HEK293 (cell line): ENCODE data around the gene BHMT.

Experiments
- CTCF ChIA-PET: fragments of 350-600 bp; formaldehyde crosslinking; extraction: SDS; loops from one replicate; lab custom pipeline; 2021; ENCODE audit warnings: antibody characterized with exemption; lab: Yijun Ruan, JAX
- POLR2A ChIA-PET: fragments of 300-600 bp; formaldehyde crosslinking; extraction: SDS; loops from one replicate; lab custom pipeline; 2020; ENCODE audit warnings: antibody characterized with exemption, inconsistent platforms; lab: Yijun Ruan, JAX
- H3K27ac ChIP-seq: fragments of 200-500 bp; sonication (Bioruptor generic); 2 replicates; pipeline ENCODE4 v1.5.1; 2014; ENCODE audit warnings: low read depth, low read length, control low read depth, inconsistent platforms; ENCODE audit errors: extremely low read depth
- H3K36me3 ChIP-seq, 2 experiments: fragments of 200-500 bp in 1 of 2; sonication (Bioruptor generic) in 1 of 2; 1 replicate in 1 of 2; 2 replicates in 1 of 2; pipeline ENCODE4 v1.5.1; 2014 to 2017; ENCODE audit warnings: inconsistent platforms in 2 of 2, low read length in 2 of 2; ENCODE audit not compliant: control insufficient read depth in 2 of 2, insufficient read depth in 1 of 2
- H3K4me1 ChIP-seq: fragments of 200-500 bp; sonication (Bioruptor generic); 2 replicates; pipeline ENCODE4 v1.5.1; 2014; ENCODE audit warnings: mild to moderate bottlenecking, low read length, inconsistent platforms; ENCODE audit not compliant: control insufficient read depth, insufficient read depth
- H3K4me3 ChIP-seq: 2 replicates; pipeline ENCODE4 v1.5.1; 2011; ENCODE audit warnings: low read depth, mild to moderate bottlenecking, control low read depth, low read length, moderate library complexity
- H3K9me3 ChIP-seq: fragments of 200-500 bp; sonication (Bioruptor generic); 2 replicates; pipeline ENCODE4 v1.5.1; 2014; ENCODE audit warnings: low read depth, low read length, inconsistent platforms; ENCODE audit not compliant: control insufficient read depth, insufficient read depth
- INSM2 ChIP-seq: fragments of 450-650 bp; formaldehyde crosslinking; IDR thresholded peaks from 2 replicates; pipeline ENCODE4 v1.5.1; 2016; ENCODE audit warnings: missing biosample characterization, missing genetic modification characterization
- KLF1 ChIP-seq: fragments of 450-650 bp; formaldehyde crosslinking; IDR thresholded peaks from 2 replicates; pipeline ENCODE4 v1.5.1; 2016; ENCODE audit warnings: missing biosample characterization, missing genetic modification characterization
- PBX3 ChIP-seq: sonication (generic); formaldehyde crosslinking; IDR thresholded peaks from 2 replicates; pipeline ENCODE4 v1.8.1; 2022; ENCODE audit warnings: mild to moderate bottlenecking, moderate library complexity, missing genetic modification reagents
- PRDM10 ChIP-seq: fragments of 450-650 bp; formaldehyde crosslinking; IDR thresholded peaks from 2 replicates; pipeline ENCODE4 v1.5.1; 2016; ENCODE audit warnings: missing biosample characterization, missing genetic modification characterization
- SCRT1 ChIP-seq: fragments of 450-650 bp; formaldehyde crosslinking; IDR thresholded peaks from 2 replicates; pipeline ENCODE4 v1.5.1; 2016; ENCODE audit warnings: missing biosample characterization, missing genetic modification characterization, borderline replicate concordance
- SETDB1 ChIP-seq: IDR thresholded peaks from one replicate; pipeline ENCODE4 v1.6.1; 2017; ENCODE audit warnings: mild to moderate bottlenecking, low read length, moderate library complexity, mixed read lengths; ENCODE audit not compliant: insufficient read length
- ZFP69B ChIP-seq: fragments of 450-650 bp; formaldehyde crosslinking; IDR thresholded peaks from 2 replicates; pipeline ENCODE4 v1.5.1; 2016; ENCODE audit warnings: missing biosample characterization, missing genetic modification characterization
- ZNF157 ChIP-seq: fragments of 450-650 bp; formaldehyde crosslinking; IDR thresholded peaks from 2 replicates; pipeline ENCODE4 v1.5.1; 2016; ENCODE audit warnings: missing biosample characterization, missing genetic modification characterization
- ZNF239 ChIP-seq: fragments of 450-650 bp; formaldehyde crosslinking; IDR thresholded peaks from 2 replicates; pipeline ENCODE4 v1.5.1; 2016; ENCODE audit warnings: missing biosample characterization, missing genetic modification characterization
- ZNF248 ChIP-seq: fragments of 450-650 bp; formaldehyde crosslinking; IDR thresholded peaks from 2 replicates; pipeline ENCODE4 v1.5.1; 2017; ENCODE audit warnings: missing biosample characterization, missing genetic modification characterization
- ZNF423 ChIP-seq: fragments of 450-650 bp; formaldehyde crosslinking; IDR thresholded peaks from 2 replicates; pipeline ENCODE4 v1.5.1; 2016; ENCODE audit warnings: missing biosample characterization, missing genetic modification characterization
- ZNF521 ChIP-seq: fragments of 450-650 bp; formaldehyde crosslinking; IDR thresholded peaks from 2 replicates; pipeline ENCODE4 v1.5.1; 2017; ENCODE audit warnings: missing biosample characterization, mild to moderate bottlenecking, missing genetic modification characterization
- ZNF623 ChIP-seq: fragments of 450-650 bp; formaldehyde crosslinking; IDR thresholded peaks from 2 replicates; pipeline ENCODE4 v1.5.1; 2016; ENCODE audit warnings: missing biosample characterization, missing genetic modification characterization
- ZNF626 ChIP-seq: fragments of 450-650 bp; sonication (Bioruptor Pico); formaldehyde crosslinking; IDR thresholded peaks from 2 replicates; pipeline ENCODE4 v1.5.1; 2018; ENCODE audit warnings: missing biosample characterization, missing genetic modification characterization, inconsistent platforms
- ZNF785 ChIP-seq: fragments of 450-650 bp; formaldehyde crosslinking; IDR thresholded peaks from 2 replicates; pipeline ENCODE4 v1.5.1; 2016; ENCODE audit warnings: missing biosample characterization, missing genetic modification characterization
- ZNF791 ChIP-seq: fragments of 450-650 bp; formaldehyde crosslinking; IDR thresholded peaks from 2 replicates; pipeline ENCODE4 v1.5.1; 2016; ENCODE audit warnings: missing biosample characterization, missing genetic modification characterization
- ZSCAN4 ChIP-seq: fragments of 450-650 bp; formaldehyde crosslinking; IDR thresholded peaks from 2 replicates; pipeline ENCODE4 v1.5.1; 2017; ENCODE audit warnings: missing biosample characterization, missing genetic modification characterization
- TF ChIP-seq, protein P1 (sequence below): fragments of 450-650 bp; formaldehyde crosslinking; IDR thresholded peaks from 2 replicates; pipeline ENCODE4 v1.5.1; 2016; ENCODE audit warnings: missing biosample characterization, missing genetic modification characterization
- TF ChIP-seq, protein P2 (sequence below): fragments of 450-650 bp; formaldehyde crosslinking; IDR thresholded peaks from 2 replicates; pipeline ENCODE4 v1.5.1; 2016; ENCODE audit warnings: missing biosample characterization, missing genetic modification characterization, borderline replicate concordance
- TF ChIP-seq, protein P3 (sequence below): fragments of 450-650 bp; IDR thresholded peaks from 2 replicates; pipeline ENCODE4 v1.5.1; 2018; ENCODE audit warnings: missing biosample characterization, mild to moderate bottlenecking, missing genetic modification characterization

BHMT gene

GRCh38 chr5:79081779-79082178 is 29.8 kb upstream of the BHMT start:
- H3K4me3 ChIP-seq = no peak overlapping the region
- H3K9me3 ChIP-seq = no peaks in the 10 kb centered on the region
- ChIA-PET CTCF (interaction anchor here (0.6 kb wide), 1 partner anchor 781 kb away, joined by 6 read pairs; no protein-coding TSS in a partner anchor), POLR2A (no interaction called here)
- H3K4me1 ChIP-seq = no peaks in the 10 kb centered on the region
- no peak for TF ChIP-seq ZNF248 (tag by site-specific recombination)
- TF ChIP-seq KLF1 (tag by site-specific recombination) = no peak
- TF ChIP-seq, protein P1, sequence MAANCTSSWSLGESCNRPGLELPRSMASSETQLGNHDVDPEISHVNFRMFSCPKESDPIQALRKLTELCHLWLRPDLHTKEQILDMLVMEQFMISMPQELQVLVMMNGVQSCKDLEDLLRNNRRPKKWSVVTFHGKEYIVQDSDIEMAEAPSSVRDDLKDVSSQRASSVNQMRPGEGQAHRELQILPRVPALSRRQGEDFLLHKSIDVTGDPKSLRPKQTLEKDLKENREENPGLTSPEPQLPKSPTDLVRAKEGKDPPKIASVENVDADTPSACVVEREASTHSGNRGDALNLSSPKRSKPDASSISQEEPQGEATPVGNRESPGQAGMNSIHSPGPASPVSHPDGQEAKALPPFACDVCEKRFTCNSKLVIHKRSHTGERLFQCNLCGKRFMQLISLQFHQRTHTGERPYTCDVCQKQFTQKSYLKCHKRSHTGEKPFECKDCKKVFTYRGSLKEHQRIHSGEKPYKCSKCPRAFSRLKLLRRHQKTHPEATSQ (tag by site-specific recombination) = no peak
- no peak for TF ChIP-seq ZNF623 (tag by site-specific recombination)
- no peak for TF ChIP-seq ZNF785 (tag by site-specific recombination)
- TF ChIP-seq, protein P2, sequence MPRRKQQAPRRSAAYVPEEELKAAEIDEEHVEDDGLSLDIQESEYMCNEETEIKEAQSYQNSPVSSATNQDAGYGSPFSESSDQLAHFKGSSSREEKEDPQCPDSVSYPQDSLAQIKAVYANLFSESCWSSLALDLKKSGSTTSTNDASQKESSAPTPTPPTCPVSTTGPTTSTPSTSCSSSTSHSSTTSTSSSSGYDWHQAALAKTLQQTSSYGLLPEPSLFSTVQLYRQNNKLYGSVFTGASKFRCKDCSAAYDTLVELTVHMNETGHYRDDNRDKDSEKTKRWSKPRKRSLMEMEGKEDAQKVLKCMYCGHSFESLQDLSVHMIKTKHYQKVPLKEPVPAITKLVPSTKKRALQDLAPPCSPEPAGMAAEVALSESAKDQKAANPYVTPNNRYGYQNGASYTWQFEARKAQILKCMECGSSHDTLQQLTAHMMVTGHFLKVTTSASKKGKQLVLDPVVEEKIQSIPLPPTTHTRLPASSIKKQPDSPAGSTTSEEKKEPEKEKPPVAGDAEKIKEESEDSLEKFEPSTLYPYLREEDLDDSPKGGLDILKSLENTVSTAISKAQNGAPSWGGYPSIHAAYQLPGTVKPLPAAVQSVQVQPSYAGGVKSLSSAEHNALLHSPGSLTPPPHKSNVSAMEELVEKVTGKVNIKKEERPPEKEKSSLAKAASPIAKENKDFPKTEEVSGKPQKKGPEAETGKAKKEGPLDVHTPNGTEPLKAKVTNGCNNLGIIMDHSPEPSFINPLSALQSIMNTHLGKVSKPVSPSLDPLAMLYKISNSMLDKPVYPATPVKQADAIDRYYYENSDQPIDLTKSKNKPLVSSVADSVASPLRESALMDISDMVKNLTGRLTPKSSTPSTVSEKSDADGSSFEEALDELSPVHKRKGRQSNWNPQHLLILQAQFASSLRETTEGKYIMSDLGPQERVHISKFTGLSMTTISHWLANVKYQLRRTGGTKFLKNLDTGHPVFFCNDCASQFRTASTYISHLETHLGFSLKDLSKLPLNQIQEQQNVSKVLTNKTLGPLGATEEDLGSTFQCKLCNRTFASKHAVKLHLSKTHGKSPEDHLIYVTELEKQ (tag by site-specific recombination) = no peak
- TF ChIP-seq ZNF626 (tag by site-specific recombination) = no peak
- TF ChIP-seq ZNF157 (tag by site-specific recombination) = no peak
- no peak for TF ChIP-seq ZNF239
- no peak for TF ChIP-seq ZNF521
- TF ChIP-seq ZSCAN4 (tag by site-specific recombination) = no peak
- TF ChIP-seq, protein P3, sequence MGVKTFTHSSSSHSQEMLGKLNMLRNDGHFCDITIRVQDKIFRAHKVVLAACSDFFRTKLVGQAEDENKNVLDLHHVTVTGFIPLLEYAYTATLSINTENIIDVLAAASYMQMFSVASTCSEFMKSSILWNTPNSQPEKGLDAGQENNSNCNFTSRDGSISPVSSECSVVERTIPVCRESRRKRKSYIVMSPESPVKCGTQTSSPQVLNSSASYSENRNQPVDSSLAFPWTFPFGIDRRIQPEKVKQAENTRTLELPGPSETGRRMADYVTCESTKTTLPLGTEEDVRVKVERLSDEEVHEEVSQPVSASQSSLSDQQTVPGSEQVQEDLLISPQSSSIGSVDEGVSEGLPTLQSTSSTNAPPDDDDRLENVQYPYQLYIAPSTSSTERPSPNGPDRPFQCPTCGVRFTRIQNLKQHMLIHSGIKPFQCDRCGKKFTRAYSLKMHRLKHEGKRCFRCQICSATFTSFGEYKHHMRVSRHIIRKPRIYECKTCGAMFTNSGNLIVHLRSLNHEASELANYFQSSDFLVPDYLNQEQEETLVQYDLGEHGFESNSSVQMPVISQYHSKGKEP = no peak
- no peaks in the 10 kb centered on the region for H3K36me3 ChIP-seq
- no peak overlapping the region for H3K27ac ChIP-seq

DNA sequence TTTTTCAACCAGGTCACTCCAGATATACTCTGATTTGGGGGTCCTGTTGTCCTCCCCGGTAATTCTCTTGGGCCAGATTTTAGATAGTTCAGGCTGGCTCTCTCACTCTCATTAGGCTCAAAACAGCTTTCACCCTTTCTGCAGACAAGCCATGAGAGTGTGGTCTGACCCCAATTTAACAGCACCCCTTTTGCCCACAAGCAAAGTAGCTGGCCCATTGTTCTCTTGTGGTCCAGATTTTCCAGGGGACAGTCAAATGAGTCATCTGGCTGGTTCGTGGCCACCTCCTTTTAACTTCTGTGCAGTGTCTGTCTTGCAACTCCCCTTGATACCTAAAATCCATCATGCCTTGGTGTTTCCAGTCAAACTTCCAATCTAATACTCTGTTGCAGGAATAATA is 25.5 kb upstream of the BHMT start:
- CTCF ChIA-PET = interaction anchor here (0.8 kb wide), 1 partner anchor 124 kb away, joined by 5 read pairs; no protein-coding TSS in a partner anchor
- H3K27ac ChIP-seq = no peak overlapping the region
- H3K36me3 ChIP-seq = no peaks in the 10 kb centered on the region
- no peaks in the 10 kb centered on the region for H3K4me1 ChIP-seq
- no peaks in the 10 kb centered on the region for H3K9me3 ChIP-seq
- H3K4me3 ChIP-seq = no peak overlapping the region
- POLR2A ChIA-PET = no interaction called here
- TF ChIP-seq SETDB1 (no peak), ZFP69B (tag by site-specific recombination) (no peak), ZNF791 (tag by site-specific recombination) (no peak), INSM2 (tag by site-specific recombination) (no peak), SCRT1 (tag by site-specific recombination) (no peak), PRDM10 (tag by site-specific recombination) (no peak), PBX3 (CRISPR knock-in tag) (no peak), ZNF423 (tag by site-specific recombination) (no peak)
